Stomach (tissue), 9 donors: ENCODE measurements around the gene RMND5A. TPM values are rescaled to one million over a fixed set of nuclear protein-coding genes. Genes with fewer than 3 reads are reported as not detected.

Source experiments
- DNase-seq, 2 donors: peaks; one replicate each; pipeline versions ENCODE4 v3.0.0 to v3.0.0-alpha.2; 2013 to 2019
- H3K27ac ChIP-seq, 5 donors: fragments of 200-600 bp in 4 of 5; sonication (generic) in 4 of 5; one replicate each; pipeline ENCODE4 v1.5.1; 2013 to 2019; ENCODE audit warnings: mild to moderate bottlenecking in 1 of 5, moderate library complexity in 1 of 5
- H3K27me3 ChIP-seq, 3 donors: fragments of 200-600 bp; sonication (generic); one replicate each; pipeline ENCODE4 v1.5.1; 2017 to 2019; ENCODE audit warnings: mixed run types in 1 of 3
- H3K36me3 ChIP-seq, 4 donors: fragments of 200-600 bp; sonication (generic); 1 replicate in 3 of 4; 2 replicates in 1 of 4; pipeline ENCODE4 v1.5.1; 2016 to 2019
- H3K4me1 ChIP-seq, 4 donors: fragments of 200-600 bp; sonication (generic); one replicate each; pipeline ENCODE4 v1.5.1; 2016 to 2019
- H3K4me3 ChIP-seq, 4 donors: fragments of 200-600 bp; sonication (generic) in 3 of 4; one replicate each; pipeline ENCODE4 v1.5.1; 2016 to 2019; ENCODE audit warnings: mild to moderate bottlenecking in 1 of 4
- H3K9me3 ChIP-seq, 4 donors: fragments of 200-600 bp; sonication (generic); one replicate each; pipeline ENCODE4 v1.5.1; 2016 to 2019
- CTCF ChIP-seq, 7 experiments: fragments of 450-650 bp in 4 of 7; fragments of 200-600 bp in 3 of 7; sonication (generic) in 3 of 7; IDR thresholded peaks; one replicate each; pipeline ENCODE4 v1.5.1; 2016 to 2019; ENCODE audit warnings: antibody characterized with exemption in 7 of 7, control low read depth in 2 of 7, mild to moderate bottlenecking in 1 of 7
- EP300 ChIP-seq: sonication (generic); formaldehyde crosslinking; IDR thresholded peaks from one replicate; pipeline ENCODE4 v1.6.1; 2017; ENCODE audit warnings: antibody characterized with exemption
- POLR2A ChIP-seq, 4 donors: fragments of 450-650 bp; IDR thresholded peaks; one replicate each; pipeline ENCODE4 v1.6.1; 2016; ENCODE audit warnings: antibody characterized with exemption in 4 of 4, control low read depth in 2 of 4, mild to moderate bottlenecking in 1 of 4, moderate library complexity in 1 of 4
- POLR2AphosphoS5 ChIP-seq, 3 donors: sonication (generic); formaldehyde crosslinking; IDR thresholded peaks; one replicate each; pipeline ENCODE4 v1.6.1; 2016; ENCODE audit warnings: antibody characterized with exemption in 3 of 3
- WGBS, 5 donors: extraction: QIAGEN DNeasy Blood & Tissue Kit in 3 of 5; methylation state at CpG; one replicate each; pipeline versions ENCODE4 v1.1.5 to v1.1.7; 2013 to 2018; 5-methylcytosine and 5-hydroxymethylcytosine counted together
- intact Hi-C: fragments of 100-400 bp; cut with DNase I; formaldehyde crosslinking; loops from one replicate; pipeline ENCODE4 v1.15.1; 2023; ENCODE audit warnings: low total_unique reads
- polyA plus RNA-seq, 3 donors: library from polyadenylated mRNA; stranded (reverse); fragments of 200-250 nt; gene quantifications; one replicate each; pipeline ENCODE4 v1.2.3, GENCODE V29; 2013
- total RNA-seq, 5 donors: library from RNA; depleted of rRNA; stranded (reverse); fragments of >200 nt; gene quantifications; one replicate each; pipeline versions ENCODE4 v1.1.0 to v1.2.3, GENCODE V29; 2014 to 2016
- donor health status: healthy with polysubstance abuse.
- donor health status: Bipolar disorder and iron deficiency.
- donor health status: healthy.

Gene RMND5A
- total and polyA plus RNA-seq, 8 donors = 7.3 to 111 (median 24.5) TPM

- no peak overlapping the region for H3K27ac ChIP-seq
- no peaks in the 10 kb centered on the region for H3K4me1 ChIP-seq
- no peaks in the 10 kb centered on the region for H3K9me3 ChIP-seq
- intact Hi-C loops = loop anchor here (10.0 kb wide), 1 partner anchor 68 kb away; no protein-coding TSS in a partner anchor
- 65 to 89% (median 69%) methylated on average over 5 of the region's 5 CpGs for WGBS, 5 donors
- DNase-seq = no peak
- H3K36me3 ChIP-seq = peaks cover 35 to 96% (median 92%) of the 10 kb centered on the region in 4 donors
- TF ChIP-seq EP300 = no peak
- TF ChIP-seq POLR2A (IDR thresholded peaks at IDR 0.05) = no peak
- no peak for TF ChIP-seq POLR2AphosphoS5 (IDR thresholded peaks at IDR 0.05)
- TF ChIP-seq CTCF (IDR thresholded peaks at IDR 0.05) = no peak
- H3K27me3 ChIP-seq = no peaks in the 10 kb centered on the region
- H3K4me3 ChIP-seq = no peak overlapping the region
Measured at GRCh38 chr2:86772611-86773010, 52.5 kb downstream of the RMND5A start.

GRCh38 chr2:86774862-86775261, 54.8 kb downstream of the RMND5A start:
- TF ChIP-seq CTCF (IDR thresholded peaks at IDR 0.05) (no peak), POLR2AphosphoS5 (IDR thresholded peaks at IDR 0.05) (no peak), POLR2A (IDR thresholded peaks at IDR 0.05) (no peak), EP300 (no peak)
- intact Hi-C loops = loop anchor here (10.0 kb wide), 1 partner anchor 70 kb away; no protein-coding TSS in a partner anchor
- Histone ChIP-seq H3K4me1 (no peaks in the 10 kb centered on the region), H3K27ac (no peak overlapping the region), H3K9me3 (no peaks in the 10 kb centered on the region), H3K4me3 (no peak overlapping the region), H3K27me3 (no peaks in the 10 kb centered on the region), H3K36me3 (peaks cover 31 to 76% (median 70%) of the 10 kb centered on the region in 4 donors)
- WGBS, 5 donors = 66 to 78% (median 69%) methylated on average over 5 of the region's 5 CpGs
- DNase-seq = no peak

GRCh38 chr2:86775338-86775737, 55.2 kb downstream of the RMND5A start:
- DNase-seq = no peak
- H3K27me3 ChIP-seq = no peaks in the 10 kb centered on the region
- no peak overlapping the region for H3K4me3 ChIP-seq
- H3K4me1 ChIP-seq = no peaks in the 10 kb centered on the region
- 40 to 45% (median 42%) methylated on average over 4 of the region's 4 CpGs for WGBS, 5 donors
- H3K36me3 ChIP-seq = peaks cover 27 to 71% (median 66%) of the 10 kb centered on the region in 4 donors
- H3K27ac ChIP-seq = no peak overlapping the region
- H3K9me3 ChIP-seq = no peaks in the 10 kb centered on the region
- TF ChIP-seq EP300 = no peak
- TF ChIP-seq CTCF (IDR thresholded peaks at IDR 0.05) = no peak
- TF ChIP-seq POLR2AphosphoS5 (IDR thresholded peaks at IDR 0.05) = no peak
- TF ChIP-seq POLR2A (IDR thresholded peaks at IDR 0.05) = no peak
- intact Hi-C loops = loop anchor here (10.0 kb wide), 1 partner anchor 71 kb away; no protein-coding TSS in a partner anchor

- intact Hi-C loops = loop anchor here (10.0 kb wide), 1 partner anchor 72 kb away; no protein-coding TSS in a partner anchor
- 90 to 97% (median 95%) methylated on average over 7 of the region's 7 CpGs for WGBS, 5 donors
- no peaks in the 10 kb centered on the region for H3K27me3 ChIP-seq
- no peak for DNase-seq
- no peaks in the 10 kb centered on the region for H3K4me1 ChIP-seq
- H3K36me3 ChIP-seq = peaks cover 17 to 59% (median 54%) of the 10 kb centered on the region in 4 donors
- H3K9me3 ChIP-seq = no peaks in the 10 kb centered on the region
- H3K27ac ChIP-seq = no peak overlapping the region
- no peak overlapping the region for H3K4me3 ChIP-seq
- TF ChIP-seq EP300 (no peak), CTCF (IDR thresholded peaks at IDR 0.05) (no peak), POLR2A (IDR thresholded peaks at IDR 0.05) (no peak), POLR2AphosphoS5 (IDR thresholded peaks at IDR 0.05) (no peak)
Measured at GRCh38 chr2:86776532-86776931, 56.4 kb downstream of the RMND5A start.
